Common myeloid progenitor, CD34-positive (primary cell): ENCODE results near the gene THEMIS.

Source experiments
- CTCF ChIA-PET: fragments of 350-600 bp; sonication (Branson Sonifier 250); formaldehyde crosslinking; loops from one replicate; lab custom pipeline; 2021; ENCODE audit warnings: antibody characterized with exemption; lab: Charles Lee
- POLR2A ChIA-PET: fragments of 350-600 bp; sonication (Branson Sonifier 250); formaldehyde crosslinking; loops from one replicate; lab custom pipeline; 2021; ENCODE audit warnings: antibody characterized with exemption; lab: Charles Lee
- DNase-seq, 3 donors: peaks; one replicate each; pipeline versions ENCODE4 v3.0.0 to v3.0.0-alpha.2; 2013
- H3K27ac ChIP-seq, 2 experiments: 1 replicate in 1 of 2; 2 replicates in 1 of 2; pipeline ENCODE4 v1.7.0; 2013; ENCODE audit warnings: inconsistent platforms in 2 of 2, low read length in 2 of 2, mild to moderate bottlenecking in 2 of 2, low read depth in 1 of 2, moderate library complexity in 1 of 2; ENCODE audit not compliant: severe bottlenecking in 2 of 2, insufficient read depth in 1 of 2, poor library complexity in 1 of 2
- H3K27me3 ChIP-seq, 5 experiments: replicated peaks in 2 of 5; 1 replicate in 3 of 5; 2 replicates in 2 of 5; pipeline versions ENCODE4 v1.6.1 to v1.7.0; 2013; ENCODE audit warnings: low read length in 4 of 5, mild to moderate bottlenecking in 2 of 5, moderate library complexity in 2 of 5, inconsistent platforms in 1 of 5; ENCODE audit not compliant: insufficient read depth in 5 of 5, control insufficient read depth in 4 of 5
- H3K36me3 ChIP-seq, 4 experiments: 1 replicate in 2 of 4; 2 replicates in 2 of 4; pipeline versions ENCODE4 v1.6.1 to v1.7.0; 2013; ENCODE audit warnings: low read length in 3 of 4, control low read depth in 1 of 4, mild to moderate bottlenecking in 1 of 4; ENCODE audit not compliant: control insufficient read depth in 4 of 4, insufficient read depth in 4 of 4
- H3K4me1 ChIP-seq, 4 experiments: 1 replicate in 3 of 4; 2 replicates in 1 of 4; pipeline versions ENCODE4 v1.6.1 to v1.7.1; 2013; ENCODE audit warnings: low read length in 3 of 4, mild to moderate bottlenecking in 3 of 4, control low read depth in 1 of 4, inconsistent platforms in 1 of 4, moderate library complexity in 1 of 4; ENCODE audit not compliant: control insufficient read depth in 4 of 4, insufficient read depth in 4 of 4; ENCODE audit errors: control extremely low read depth in 1 of 4
- H3K4me3 ChIP-seq, 7 experiments: 1 replicate in 4 of 7; 2 replicates in 3 of 7; pipeline versions ENCODE4 v1.5.1 to v1.7.0; 2013; ENCODE audit warnings: mild to moderate bottlenecking in 7 of 7, low read length in 6 of 7, moderate library complexity in 6 of 7, inconsistent platforms in 2 of 7, low read depth in 2 of 7, control low read depth in 1 of 7; ENCODE audit not compliant: insufficient read depth in 4 of 7, control insufficient read depth in 1 of 7; ENCODE audit errors: extremely low read depth in 1 of 7
- H3K9me3 ChIP-seq, 5 experiments: 1 replicate in 4 of 5; 2 replicates in 1 of 5; pipeline versions ENCODE4 v1.6.1 to v1.7.1; 2013; ENCODE audit warnings: low read length in 4 of 5, mild to moderate bottlenecking in 2 of 5, inconsistent platforms in 1 of 5, low read depth in 1 of 5, moderate library complexity in 1 of 5; ENCODE audit not compliant: control insufficient read depth in 4 of 5, insufficient read depth in 2 of 5; ENCODE audit errors: control extremely low read depth in 1 of 5
- WGBS: methylation state at CpG from one replicate; pipeline ENCODE4 v1.1.5; 2013; ENCODE audit not compliant: insufficient coverage; 5-methylcytosine and 5-hydroxymethylcytosine counted together

The THEMIS gene

GRCh38 chr6:127938701-127939100, 37.8 kb upstream of the THEMIS start:
- DNase-seq = peak; percentile 66 to 89 (median 85)
- Histone ChIP-seq H3K27ac (peak overlapping the region; percentile 34 to 70), H3K4me3 (no peak overlapping the region), H3K4me1 (peaks cover 0 to 15% (median 7%) of the 10 kb centered on the region in 4 experiments), H3K9me3 (peaks cover 0 to 2% (median 0%) of the 10 kb centered on the region in 5 experiments), H3K36me3 (no peaks in the 10 kb centered on the region), H3K27me3 (no peaks in the 10 kb centered on the region)
- ChIA-PET CTCF (interaction anchor here (0.9 kb wide), 1 partner anchor 11 kb away, joined by 3 read pairs; no protein-coding TSS in a partner anchor), POLR2A (no interaction called here)

- H3K4me3 ChIP-seq = no peak overlapping the region
- no peak for DNase-seq
- no peaks in the 10 kb centered on the region for H3K27me3 ChIP-seq
- POLR2A ChIA-PET = no interaction called here
- H3K4me1 ChIP-seq = peaks cover 0 to 15% (median 7%) of the 10 kb centered on the region in 4 experiments
- CTCF ChIA-PET = no interaction called here
- no peaks in the 10 kb centered on the region for H3K36me3 ChIP-seq
- H3K9me3 ChIP-seq = peaks cover 0 to 5% (median 3%) of the 10 kb centered on the region in 5 experiments
- no peak overlapping the region for H3K27ac ChIP-seq
Observed at GRCh38 chr6:127937747-127938146, 36.9 kb upstream of the THEMIS start.

GRCh38 chr6:127937102-127937501, 36.2 kb upstream of the THEMIS start:
- Histone ChIP-seq H3K36me3 (no peaks in the 10 kb centered on the region), H3K4me3 (no peak overlapping the region), H3K27ac (no peak overlapping the region), H3K9me3 (peaks cover 2 to 10% (median 6%) of the 10 kb centered on the region in 5 experiments), H3K4me1 (peaks cover 0 to 15% (median 7%) of the 10 kb centered on the region in 4 experiments), H3K27me3 (no peaks in the 10 kb centered on the region)
- WGBS = 100% methylated on average over 1 of the region's 2 CpGs
- POLR2A ChIA-PET = no interaction called here
- CTCF ChIA-PET = no interaction called here
- no peak for DNase-seq

GRCh38 chr6:127934956-127935355, 34.1 kb upstream of the THEMIS start:
- WGBS = no CpG with 5 or more reads among the region's 1 CpG
- H3K4me3 ChIP-seq = no peak overlapping the region
- DNase-seq = no peak
- H3K9me3 ChIP-seq = peaks cover 2 to 10% (median 6%) of the 10 kb centered on the region in 5 experiments
- no peaks in the 10 kb centered on the region for H3K27me3 ChIP-seq
- ChIA-PET CTCF (interaction anchor here (1.2 kb wide), 1 partner anchor 54 kb away, joined by 3 read pairs; no protein-coding TSS in a partner anchor), POLR2A (no interaction called here)
- no peaks in the 10 kb centered on the region for H3K36me3 ChIP-seq
- peaks cover 0 to 15% (median 7%) of the 10 kb centered on the region in 4 experiments for H3K4me1 ChIP-seq
- no peak overlapping the region for H3K27ac ChIP-seq

GRCh38 chr6:127933852-127934840, 33.3 kb upstream of the THEMIS start:
- WGBS = 100% methylated on average over 5 of the region's 7 CpGs
- DNase-seq = no peak
- Histone ChIP-seq H3K27ac (no peak overlapping the region), H3K4me3 (no peak overlapping the region), H3K27me3 (no peaks in the 10 kb centered on the region), H3K4me1 (peaks cover 0 to 10% (median 3%) of the 10 kb centered on the region in 4 experiments), H3K36me3 (no peaks in the 10 kb centered on the region), H3K9me3 (peaks cover 2 to 10% (median 6%) of the 10 kb centered on the region in 5 experiments)
- ChIA-PET POLR2A (no interaction called here), CTCF (interaction anchor here (1.2 kb wide), 1 partner anchor 54 kb away, joined by 3 read pairs; no protein-coding TSS in a partner anchor)

- Histone ChIP-seq H3K36me3 (no peaks in the 10 kb centered on the region), H3K27me3 (no peaks in the 10 kb centered on the region), H3K9me3 (peaks cover 2 to 10% (median 6%) of the 10 kb centered on the region in 5 experiments), H3K4me1 (peaks cover 0 to 2% (median 0%) of the 10 kb centered on the region in 4 experiments), H3K27ac (no peak overlapping the region), H3K4me3 (no peak overlapping the region)
- POLR2A ChIA-PET = no interaction called here
- CTCF ChIA-PET = no interaction called here
- no peak for DNase-seq
- WGBS = no CpG with 5 or more reads among the region's 1 CpG
Observed at GRCh38 chr6:127933137-127933536, 32.3 kb upstream of the THEMIS start.

GRCh38 chr6:127932708-127933107, 31.9 kb upstream of the THEMIS start:
- ChIA-PET CTCF (no interaction called here), POLR2A (no interaction called here)
- 92% methylated on average over 3 of the region's 5 CpGs for WGBS
- DNase-seq = peak in 2 of 3 donors; percentile 15 to 18
- Histone ChIP-seq H3K4me3 (no peak overlapping the region), H3K27me3 (no peaks in the 10 kb centered on the region), H3K4me1 (no peaks in the 10 kb centered on the region), H3K27ac (no peak overlapping the region), H3K36me3 (no peaks in the 10 kb centered on the region), H3K9me3 (peaks cover 2 to 10% (median 6%) of the 10 kb centered on the region in 5 experiments)
